Measurements from ENCODE around the gene SLC38A6. TPM values are rescaled to one million over a fixed set of nuclear protein-coding genes. Genes with fewer than 3 reads are reported as not detected.

Gene SLC38A6
- total and polyA plus RNA-seq, 10 of the 15 experiments (the other 5 are each of a cell fraction or from before 2014, with no cell fraction given) = 2.0 to 7.0 (median 3.7) TPM

GRCh38 chr14:60975551-60975950 lies 5.5 kb upstream of the SLC38A6 start:
- no peak for DNase-seq (ENCODE audit: low read depth, low spot score)
- POLR2A ChIA-PET = no interaction called here
- no peak; the same call in 2 of the 3 replicates for ATAC-seq
- H3K4me1 ChIP-seq (ENCODE audit: control insufficient read depth, insufficient read depth, low read length) = no peaks in the 10 kb centered on the region
- peaks cover 0 to 2% of the 10 kb centered on the region in 2 experiments; a peak in 1 of 4 replicates for H3K36me3 ChIP-seq (ENCODE audit: control insufficient read depth in 2 of 2, insufficient read depth in 2 of 2, low read length in 1 of 2)
- TF ChIP-seq SREBF1 (IDR thresholded peaks at IDR 0.05; ENCODE audit: low read length) = no peak
- TF ChIP-seq, protein P1, sequence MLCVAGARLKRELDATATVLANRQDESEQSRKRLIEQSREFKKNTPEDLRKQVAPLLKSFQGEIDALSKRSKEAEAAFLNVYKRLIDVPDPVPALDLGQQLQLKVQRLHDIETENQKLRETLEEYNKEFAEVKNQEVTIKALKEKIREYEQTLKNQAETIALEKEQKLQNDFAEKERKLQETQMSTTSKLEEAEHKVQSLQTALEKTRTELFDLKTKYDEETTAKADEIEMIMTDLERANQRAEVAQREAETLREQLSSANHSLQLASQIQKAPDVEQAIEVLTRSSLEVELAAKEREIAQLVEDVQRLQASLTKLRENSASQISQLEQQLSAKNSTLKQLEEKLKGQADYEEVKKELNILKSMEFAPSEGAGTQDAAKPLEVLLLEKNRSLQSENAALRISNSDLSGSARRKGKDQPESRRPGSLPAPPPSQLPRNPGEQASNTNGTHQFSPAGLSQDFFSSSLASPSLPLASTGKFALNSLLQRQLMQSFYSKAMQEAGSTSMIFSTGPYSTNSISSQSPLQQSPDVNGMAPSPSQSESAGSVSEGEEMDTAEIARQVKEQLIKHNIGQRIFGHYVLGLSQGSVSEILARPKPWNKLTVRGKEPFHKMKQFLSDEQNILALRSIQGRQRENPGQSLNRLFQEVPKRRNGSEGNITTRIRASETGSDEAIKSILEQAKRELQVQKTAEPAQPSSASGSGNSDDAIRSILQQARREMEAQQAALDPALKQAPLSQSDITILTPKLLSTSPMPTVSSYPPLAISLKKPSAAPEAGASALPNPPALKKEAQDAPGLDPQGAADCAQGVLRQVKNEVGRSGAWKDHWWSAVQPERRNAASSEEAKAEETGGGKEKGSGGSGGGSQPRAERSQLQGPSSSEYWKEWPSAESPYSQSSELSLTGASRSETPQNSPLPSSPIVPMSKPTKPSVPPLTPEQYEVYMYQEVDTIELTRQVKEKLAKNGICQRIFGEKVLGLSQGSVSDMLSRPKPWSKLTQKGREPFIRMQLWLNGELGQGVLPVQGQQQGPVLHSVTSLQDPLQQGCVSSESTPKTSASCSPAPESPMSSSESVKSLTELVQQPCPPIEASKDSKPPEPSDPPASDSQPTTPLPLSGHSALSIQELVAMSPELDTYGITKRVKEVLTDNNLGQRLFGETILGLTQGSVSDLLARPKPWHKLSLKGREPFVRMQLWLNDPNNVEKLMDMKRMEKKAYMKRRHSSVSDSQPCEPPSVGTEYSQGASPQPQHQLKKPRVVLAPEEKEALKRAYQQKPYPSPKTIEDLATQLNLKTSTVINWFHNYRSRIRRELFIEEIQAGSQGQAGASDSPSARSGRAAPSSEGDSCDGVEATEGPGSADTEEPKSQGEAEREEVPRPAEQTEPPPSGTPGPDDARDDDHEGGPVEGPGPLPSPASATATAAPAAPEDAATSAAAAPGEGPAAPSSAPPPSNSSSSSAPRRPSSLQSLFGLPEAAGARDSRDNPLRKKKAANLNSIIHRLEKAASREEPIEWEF (IDR thresholded peaks at IDR 0.05; ENCODE audit: insufficient replicate concordance, low read depth, low read length) = no peak
- TF ChIP-seq ZNF687 (IDR thresholded peaks at IDR 0.05) = no peak
- no peak for TF ChIP-seq RELA (IDR thresholded peaks at IDR 0.05; ENCODE audit: borderline replicate concordance, partially characterized antibody)
- TF ChIP-seq SKIL (IDR thresholded peaks at IDR 0.05; ENCODE audit: low read depth, poor library complexity, severe bottlenecking) = no peak
- TF ChIP-seq SMARCA5 (IDR thresholded peaks at IDR 0.05) = no peak
- TF ChIP-seq BRCA1 (IDR thresholded peaks at IDR 0.05; ENCODE audit: low read depth, low read length) = no peak
- H3K4me2 ChIP-seq (ENCODE audit: control insufficient read depth, insufficient read depth) = no peak overlapping the region
- H3K9ac ChIP-seq (ENCODE audit: control insufficient read depth, insufficient read depth, low read length) = no peak overlapping the region
- no peak overlapping the region for H3K27ac ChIP-seq (ENCODE audit: control insufficient read depth, insufficient read depth)
- no peaks in the 10 kb centered on the region for H3K9me3 ChIP-seq (replicated peaks; ENCODE audit: control insufficient read depth, insufficient read depth, low read length)
- intact Hi-C loops (cut with micrococcal nuclease; ENCODE audit: unreplicated experiment) = no loop called here
- CTCF ChIA-PET = interaction anchor here (0.7 kb wide), 1 partner anchor 123 kb away, joined by 3 read pairs; no protein-coding TSS in a partner anchor
- 74% methylated on average over 2 of the region's 2 CpGs for WGBS (ENCODE audit: insufficient coverage, insufficient replicate concordance, low lambda C conversion rate, missing lambda C conversion rate)
- H3K27me3 ChIP-seq (replicated peaks in 1 of 2; ENCODE audit: control insufficient read depth in 2 of 2, insufficient read depth in 2 of 2, low read length in 1 of 2) = no peaks in the 10 kb centered on the region
- RAD21 ChIA-PET (ENCODE audit: unreplicated experiment) = no interaction called here
- SMC1A ChIA-PET (ENCODE audit: uncharacterized antibody, unreplicated experiment) = no interaction called here
- no peak overlapping the region for H3K4me3 ChIP-seq
- no TSS peak for BruUV-seq (replicated peaks)
- no peak overlapping the region for H2AFZ ChIP-seq (ENCODE audit: control insufficient read depth, low read depth, low read length)
- no peak for FAIRE-seq
- no peaks in the 10 kb centered on the region for H4K20me1 ChIP-seq (ENCODE audit: control insufficient read depth, insufficient read depth)
- in situ Hi-C loops (cut with MboI) = no loop called here
- peaks cover 8% of the 10 kb centered on the region for H3K79me2 ChIP-seq (ENCODE audit: control insufficient read depth, insufficient read depth, low read length)
